Measurements from ENCODE around the gene FBXO42. TPM values are rescaled to one million over a fixed set of nuclear protein-coding genes. Genes with fewer than 3 reads are reported as not detected.

Gene FBXO42
- polyA plus RNA-seq, 3 donors: 11.6 to 18.4 (median 16.9) TPM

DNA sequence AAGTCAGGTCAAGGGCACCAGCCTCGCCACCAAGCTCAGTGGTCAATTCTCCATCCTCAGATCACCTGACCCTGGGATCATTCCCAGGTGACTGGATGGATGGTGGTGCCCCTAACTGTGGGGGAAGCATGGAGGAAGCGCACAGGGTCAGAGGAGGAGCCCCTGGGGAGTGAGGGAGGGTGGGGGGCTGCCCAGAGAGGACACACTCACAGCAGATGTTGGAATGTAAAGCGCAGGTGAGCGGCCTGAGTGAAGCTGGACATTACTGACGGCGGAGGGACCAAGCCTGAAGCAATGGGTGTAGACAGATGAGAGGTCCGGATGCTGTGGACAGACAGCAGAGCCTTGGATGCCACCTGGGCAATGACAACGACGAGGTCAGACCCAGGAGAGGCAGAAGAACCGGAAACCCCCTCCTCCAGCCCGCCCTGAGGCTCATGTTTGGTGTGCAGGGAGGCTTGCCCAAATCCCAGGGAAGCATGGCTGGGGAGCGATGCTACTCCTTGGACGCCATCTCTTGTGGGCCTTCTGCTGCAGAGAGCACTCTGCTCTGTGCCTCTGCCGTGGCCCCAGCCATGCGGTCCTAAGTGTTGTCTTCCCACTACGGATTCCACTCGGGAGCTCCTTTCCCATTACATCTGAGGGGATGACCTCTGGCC is 109.6 kb downstream of the FBXO42 start:
- Histone ChIP-seq H4K20me1 (ENCODE audit: insufficient read depth, low read length) (peaks cover 17% of the 10 kb centered on the region), H2AFZ (ENCODE audit: insufficient read depth, low read depth, low read length, poor library complexity, severe bottlenecking) (no peak overlapping the region), H3K9me3 (replicated peaks in 1 of 2; ENCODE audit: control insufficient read depth in 1 of 2, insufficient read depth in 1 of 2, low read length in 2 of 2) (no peaks in the 10 kb centered on the region), H3K4me1 (ENCODE audit: control insufficient read depth in 1 of 2, insufficient read depth in 2 of 2, low read length in 2 of 2) (peaks cover under 1 to 4% of the 10 kb centered on the region in 2 donors), H3K27me3 (ENCODE audit: control insufficient read depth in 2 of 2, insufficient read depth in 2 of 2, low read length in 2 of 2) (no peaks in the 10 kb centered on the region), H3K36me3 (replicated peaks in 1 of 2; ENCODE audit: control insufficient read depth in 1 of 2, insufficient read depth in 2 of 2, low read length in 2 of 2) (peaks cover 15 to 22% of the 10 kb centered on the region in 2 donors), H3K4me2 (replicated peaks; ENCODE audit: extremely low read depth, low read length, poor library complexity, severe bottlenecking) (no peak overlapping the region), H3K27ac (ENCODE audit: low read depth in 1 of 2, low read length in 2 of 2) (no peak overlapping the region), H3K79me2 (ENCODE audit: insufficient read depth, low read length) (no peaks in the 10 kb centered on the region), H3K4me3 (replicated peaks in 1 of 3; ENCODE audit: low read depth in 2 of 3, low read length in 3 of 3) (no peak overlapping the region), H3K9ac (ENCODE audit: insufficient read depth, low read length, poor library complexity, severe bottlenecking) (no peak overlapping the region)
- Mint-ChIP-seq H3K9me3 (no peaks in the 10 kb centered on the region), H3K36me3 (peaks cover 14 to 18% of the 10 kb centered on the region in 2 donors), H3K4me1 (peaks cover 4% of the 10 kb centered on the region), H3K27me3 (ENCODE audit: low read depth in 3 of 3) (peaks cover 0 to 2% (median 0%) of the 10 kb centered on the region in 3 donors), H3K4me3 (no peak overlapping the region), H3K27ac (peak overlapping the region in 1 of 7 donors; percentile 33)
- TF ChIP-seq, protein P1, sequence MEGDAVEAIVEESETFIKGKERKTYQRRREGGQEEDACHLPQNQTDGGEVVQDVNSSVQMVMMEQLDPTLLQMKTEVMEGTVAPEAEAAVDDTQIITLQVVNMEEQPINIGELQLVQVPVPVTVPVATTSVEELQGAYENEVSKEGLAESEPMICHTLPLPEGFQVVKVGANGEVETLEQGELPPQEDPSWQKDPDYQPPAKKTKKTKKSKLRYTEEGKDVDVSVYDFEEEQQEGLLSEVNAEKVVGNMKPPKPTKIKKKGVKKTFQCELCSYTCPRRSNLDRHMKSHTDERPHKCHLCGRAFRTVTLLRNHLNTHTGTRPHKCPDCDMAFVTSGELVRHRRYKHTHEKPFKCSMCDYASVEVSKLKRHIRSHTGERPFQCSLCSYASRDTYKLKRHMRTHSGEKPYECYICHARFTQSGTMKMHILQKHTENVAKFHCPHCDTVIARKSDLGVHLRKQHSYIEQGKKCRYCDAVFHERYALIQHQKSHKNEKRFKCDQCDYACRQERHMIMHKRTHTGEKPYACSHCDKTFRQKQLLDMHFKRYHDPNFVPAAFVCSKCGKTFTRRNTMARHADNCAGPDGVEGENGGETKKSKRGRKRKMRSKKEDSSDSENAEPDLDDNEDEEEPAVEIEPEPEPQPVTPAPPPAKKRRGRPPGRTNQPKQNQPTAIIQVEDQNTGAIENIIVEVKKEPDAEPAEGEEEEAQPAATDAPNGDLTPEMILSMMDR (IDR thresholded peaks at IDR 0.05): no peak
- over 99% methylated on average over 14 of the region's 17 CpGs for WGBS (ENCODE audit: insufficient coverage)
- no peak for DNase-seq
- intact Hi-C loops (cut with micrococcal nuclease): loop anchor here (5.0 to 10.0 kb wide), 3 partner anchors 122 to 160 kb away; partner anchors contain the start of gene SZRD1 (in 1 of the 2)

DNA sequence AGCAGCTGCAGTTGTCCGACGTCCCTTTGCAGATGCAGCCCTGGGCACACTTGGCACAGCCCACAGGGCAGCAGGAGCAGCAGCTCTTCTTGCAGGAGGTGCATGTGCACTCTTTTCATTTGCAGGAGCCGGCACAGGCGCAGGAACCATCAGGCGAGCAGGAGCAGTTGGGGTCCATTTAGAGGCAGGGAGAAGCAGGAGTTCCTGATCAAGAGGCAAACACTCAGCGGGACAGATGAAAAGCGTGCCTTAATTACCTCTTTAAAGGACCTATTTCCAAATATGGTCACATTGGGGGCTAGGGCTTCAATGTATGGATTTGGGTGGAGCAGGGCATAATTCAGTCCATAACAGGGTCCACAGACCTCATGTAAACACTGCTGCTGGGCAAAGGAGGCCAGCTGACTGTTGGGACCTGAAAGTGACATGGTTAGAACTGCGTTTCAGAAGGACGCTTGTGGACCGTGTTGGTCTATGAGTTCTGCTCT is 111.0 kb downstream of the FBXO42 start:
- no peak overlapping the region for H3K4me3 ChIP-seq (replicated peaks in 1 of 3; ENCODE audit: low read depth in 2 of 3, low read length in 3 of 3)
- H4K20me1 ChIP-seq (ENCODE audit: insufficient read depth, low read length): peaks cover 16% of the 10 kb centered on the region
- H3K4me1 ChIP-seq (ENCODE audit: control insufficient read depth in 1 of 2, insufficient read depth in 2 of 2, low read length in 2 of 2): peaks cover 15 to 17% of the 10 kb centered on the region in 2 donors
- no peak overlapping the region for H2AFZ ChIP-seq (ENCODE audit: insufficient read depth, low read depth, low read length, poor library complexity, severe bottlenecking)
- H3K36me3 ChIP-seq (replicated peaks in 1 of 2; ENCODE audit: control insufficient read depth in 1 of 2, insufficient read depth in 2 of 2, low read length in 2 of 2): peaks cover 3 to 7% of the 10 kb centered on the region in 2 donors
- Mint-ChIP-seq H3K36me3 (peaks cover 3 to 5% of the 10 kb centered on the region in 2 donors), H3K9me3 (no peaks in the 10 kb centered on the region), H3K4me1 (peaks cover 16% of the 10 kb centered on the region), H3K27ac (peak overlapping the region in 1 of 7 donors; percentile 2), H3K4me3 (no peak overlapping the region), H3K27me3 (ENCODE audit: low read depth in 3 of 3) (peaks cover 0 to 2% (median 0%) of the 10 kb centered on the region in 3 donors)
- WGBS (ENCODE audit: insufficient coverage): 90% methylated on average over 5 of the region's 10 CpGs
- TF ChIP-seq, protein P1 (IDR thresholded peaks at IDR 0.05): no peak
- intact Hi-C loops (cut with micrococcal nuclease): loop anchor here (5.0 to 10.0 kb wide), 3 partner anchors 124 to 159 kb away; partner anchors contain the start of gene SZRD1 (in 1 of the 2)
- no peak overlapping the region for H3K4me2 ChIP-seq (replicated peaks; ENCODE audit: extremely low read depth, low read length, poor library complexity, severe bottlenecking)
- no peaks in the 10 kb centered on the region for H3K9me3 ChIP-seq (replicated peaks in 1 of 2; ENCODE audit: control insufficient read depth in 1 of 2, insufficient read depth in 1 of 2, low read length in 2 of 2)
- H3K27ac ChIP-seq (ENCODE audit: low read depth in 1 of 2, low read length in 2 of 2): no peak overlapping the region
- DNase-seq: no peak
- no peaks in the 10 kb centered on the region for H3K79me2 ChIP-seq (ENCODE audit: insufficient read depth, low read length)
- H3K9ac ChIP-seq (ENCODE audit: insufficient read depth, low read length, poor library complexity, severe bottlenecking): no peak overlapping the region
- H3K27me3 ChIP-seq (ENCODE audit: control insufficient read depth in 2 of 2, insufficient read depth in 2 of 2, low read length in 2 of 2): no peaks in the 10 kb centered on the region

All from CD14-positive monocyte (primary cell).